CD4-positive, alpha-beta T cell treated with Interleukin-12 subunit alpha and Interleukin-12 subunit beta, for 1 hour (primary cell): ENCODE measurements around the gene FGA.

ENCODE experiments used
- DNase-seq: peaks from one replicate; pipeline ENCODE4 v3.0.0-alpha.2; 2020

FGA gene

GRCh38 chr4:154577324-154577723, 13.2 kb downstream of the FGA start:
- DNase-seq = no peak

DNA sequence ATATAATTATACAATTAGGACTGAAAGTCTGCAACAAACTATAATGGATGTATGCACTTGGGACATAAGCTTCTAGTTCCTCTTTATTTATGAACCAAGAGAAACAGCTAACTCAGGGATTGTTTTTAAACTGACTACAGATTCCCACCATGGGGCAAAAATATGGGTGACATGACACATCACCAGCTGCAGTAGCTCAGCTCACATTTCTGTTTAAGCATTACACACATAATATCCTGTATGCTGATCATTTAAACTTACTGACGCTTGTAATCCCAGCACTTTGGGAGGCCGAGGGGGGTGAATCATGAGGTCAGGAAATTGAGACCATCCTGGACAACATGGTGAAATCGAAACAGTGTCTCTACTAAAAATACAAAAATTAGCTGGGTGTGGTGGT, 16.2 kb downstream of the FGA start:
- DNase-seq = no peak

GRCh38 chr4:154573190-154573870, 17.2 kb downstream of the FGA start:
- DNase-seq = no peak

- DNase-seq = no peak
These were observed 21.0 kb downstream of the FGA start for GRCh38 chr4:154569584-154569983.

- no peak for DNase-seq
These were observed 21.5 kb downstream of the FGA start for GRCh38 chr4:154569028-154569427.

DNA sequence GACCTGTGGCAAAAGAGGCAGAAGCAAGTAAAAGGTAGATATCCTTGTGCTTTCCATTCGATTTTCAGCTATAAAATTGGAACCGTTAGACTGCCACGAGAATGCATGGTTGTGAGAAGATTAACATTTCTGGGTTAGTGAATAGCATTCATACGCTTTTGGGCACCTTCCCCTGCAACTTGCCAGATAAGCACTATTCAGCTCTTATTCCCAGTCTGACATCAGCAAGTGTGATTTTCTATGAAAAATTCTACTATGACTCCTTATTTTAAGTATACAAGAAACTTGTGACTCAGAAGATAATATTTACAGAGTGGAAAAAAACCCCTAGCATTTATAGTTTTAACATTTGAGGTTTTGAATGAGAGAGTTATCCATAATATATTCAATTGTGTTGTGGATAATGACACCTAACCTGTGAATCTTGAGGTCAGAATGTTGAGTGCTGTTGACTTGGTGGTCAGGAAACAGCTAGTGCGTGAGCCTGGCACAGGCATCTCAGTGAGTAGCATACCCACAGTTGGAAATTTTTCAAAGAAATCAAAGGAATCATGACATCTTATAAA, 23.8 kb downstream of the FGA start:
- DNase-seq = no peak

GRCh38 chr4:154565704-154566103, 24.8 kb downstream of the FGA start:
- DNase-seq = no peak

DNA sequence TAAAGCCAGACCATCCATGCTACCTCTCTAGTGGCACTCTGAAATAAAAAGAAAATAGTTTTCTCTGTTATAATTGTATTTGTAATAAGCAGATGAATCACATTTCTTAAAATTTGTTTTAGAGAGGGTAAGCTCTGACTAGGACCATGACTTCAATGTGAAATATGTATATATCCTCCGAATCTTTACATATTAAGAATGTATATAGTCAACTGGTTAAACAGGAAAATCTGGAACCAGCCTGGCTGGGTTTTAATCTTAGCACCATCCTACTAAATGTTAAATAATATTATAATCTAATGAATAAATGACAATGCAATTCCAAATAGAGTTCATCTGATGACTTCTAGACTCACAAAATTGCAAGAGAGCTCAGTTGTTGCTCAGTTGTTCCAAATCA, 26.2 kb downstream of the FGA start:
- no peak for DNase-seq

DNA sequence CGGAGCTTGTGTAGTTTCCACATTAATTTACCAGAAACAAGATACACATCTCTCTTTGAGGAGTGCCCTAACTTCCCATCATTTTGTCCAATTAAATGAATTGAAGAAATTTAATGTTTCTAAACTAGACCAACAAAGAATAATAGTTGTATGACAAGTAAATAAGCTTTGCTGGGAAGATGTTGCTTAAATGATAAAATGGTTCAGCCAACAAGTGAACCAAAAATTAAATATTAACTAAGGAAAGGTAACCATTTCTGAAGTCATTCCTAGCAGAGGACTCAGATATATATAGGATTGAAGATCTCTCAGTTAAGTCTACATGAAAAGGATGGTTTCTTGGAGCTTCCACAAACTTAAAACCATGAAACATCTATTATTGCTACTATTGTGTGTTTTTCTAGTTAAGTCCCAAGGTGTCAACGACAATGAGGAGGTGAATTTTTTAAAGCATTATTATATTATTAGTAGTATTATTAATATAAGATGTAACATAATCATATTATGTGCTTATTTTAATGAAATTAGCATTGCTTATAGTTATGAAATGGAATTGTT, 27.8 kb downstream of the FGA start, which contains the start of gene FGB:
Gene FGB (plus strand): TSS at position 315 of the 558 bp plus-strand sequence. CDS start 8 bp downstream, at position 323.
- no peak for DNase-seq

GRCh38 chr4:154560824-154561231, 29.7 kb downstream of the FGA start:
- DNase-seq = no peak

GRCh38 chr4:154560419-154560801, 30.1 kb downstream of the FGA start:
- no peak for DNase-seq

DNA sequence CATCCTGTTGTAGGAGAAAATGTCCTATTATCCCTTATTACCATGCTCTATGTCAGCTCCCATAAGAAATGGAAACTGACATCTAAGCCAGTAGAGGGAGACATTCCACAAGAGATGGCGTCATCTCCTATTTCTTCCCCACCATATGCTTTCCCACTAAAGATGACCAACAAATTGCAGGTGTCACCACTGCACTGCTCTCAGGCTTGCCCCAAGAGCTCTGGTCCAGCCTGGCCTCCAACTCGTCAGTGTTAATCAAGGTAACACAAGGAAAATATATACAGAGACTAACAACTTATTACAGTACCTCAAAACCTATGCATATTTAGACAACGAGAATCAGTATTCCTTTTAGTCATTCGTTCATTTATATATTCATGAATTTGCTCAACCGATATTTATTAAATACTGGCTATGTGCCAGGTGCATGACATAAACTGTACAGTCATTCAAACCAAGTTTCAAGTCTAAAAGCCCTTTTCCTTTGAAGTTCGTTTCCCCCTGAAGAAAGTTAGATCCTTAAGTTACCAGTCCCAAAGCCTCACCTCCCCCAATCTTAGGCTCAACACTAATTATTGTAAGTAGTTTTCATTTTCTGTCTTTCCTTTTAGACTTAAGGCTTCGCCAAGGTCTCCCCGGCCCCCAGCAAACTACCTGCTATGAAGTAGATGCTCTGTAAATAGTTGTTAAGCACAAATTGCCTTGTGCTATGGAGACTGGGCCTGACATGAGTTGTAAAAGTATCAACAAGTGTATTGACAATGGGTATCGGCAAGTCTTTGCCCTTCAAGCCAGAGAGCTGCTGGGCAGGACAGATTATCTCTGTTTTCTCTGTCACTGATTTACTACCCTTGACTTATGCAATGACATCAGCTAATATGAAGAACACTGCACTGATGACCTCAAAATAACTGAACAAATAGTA, 30.8 kb downstream of the FGA start:
- DNase-seq = peak; percentile 21

DNA sequence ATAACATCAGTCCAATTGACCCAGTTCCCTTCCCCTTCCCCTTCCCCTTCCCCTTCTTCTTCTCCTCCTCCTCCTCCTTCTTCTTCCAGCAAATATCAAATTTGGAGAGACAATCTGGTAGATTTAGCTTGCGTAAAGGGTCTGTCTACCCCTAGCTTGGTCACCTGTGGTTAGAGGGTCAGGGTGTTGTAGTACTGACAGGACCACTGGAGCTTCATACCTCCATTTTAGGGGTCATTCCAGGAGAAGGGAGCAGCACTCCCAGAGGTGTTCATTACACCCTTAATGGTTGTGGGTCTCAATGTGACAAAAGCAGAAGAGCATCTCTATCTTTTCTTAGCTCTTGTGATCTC, 31.4 kb downstream of the FGA start:
- no peak for DNase-seq

DNA sequence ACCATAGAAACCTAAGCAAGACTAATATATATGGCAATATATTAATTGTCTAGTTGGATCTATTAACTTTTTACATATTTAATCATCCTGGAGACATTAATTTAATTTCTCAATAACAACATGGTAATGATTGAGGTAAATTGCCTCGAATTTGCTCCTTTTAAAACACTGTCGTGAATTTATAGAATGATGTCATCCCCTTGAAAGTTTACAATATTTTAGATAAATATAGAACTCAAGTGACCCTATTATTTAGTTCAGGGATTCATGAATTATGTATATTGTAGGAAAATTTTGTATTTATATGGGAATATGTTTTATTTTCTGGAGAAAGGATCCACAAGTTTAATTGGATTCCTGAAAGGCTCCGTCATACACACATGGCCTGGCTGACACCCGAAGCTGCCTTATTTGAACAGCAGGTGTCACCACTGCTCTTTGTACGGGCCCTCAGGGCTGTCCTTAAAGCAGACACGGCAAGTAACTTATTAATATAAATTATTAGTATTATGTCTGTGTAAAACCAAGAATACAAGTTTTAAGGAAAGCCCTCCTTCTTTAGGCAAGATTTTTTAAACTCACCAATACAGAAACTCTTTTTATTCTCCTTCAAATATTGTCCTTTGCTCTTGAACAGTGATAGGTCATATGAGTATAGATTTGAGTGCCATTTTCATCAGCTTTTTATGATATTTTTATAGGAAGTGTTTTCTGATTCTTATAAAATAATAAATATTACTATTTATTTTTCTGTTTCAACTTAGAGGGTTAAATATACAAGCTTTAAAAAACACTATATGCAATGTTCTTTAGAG, 38.5 kb downstream of the FGA start:
- peak; percentile 81 for DNase-seq

DNA sequence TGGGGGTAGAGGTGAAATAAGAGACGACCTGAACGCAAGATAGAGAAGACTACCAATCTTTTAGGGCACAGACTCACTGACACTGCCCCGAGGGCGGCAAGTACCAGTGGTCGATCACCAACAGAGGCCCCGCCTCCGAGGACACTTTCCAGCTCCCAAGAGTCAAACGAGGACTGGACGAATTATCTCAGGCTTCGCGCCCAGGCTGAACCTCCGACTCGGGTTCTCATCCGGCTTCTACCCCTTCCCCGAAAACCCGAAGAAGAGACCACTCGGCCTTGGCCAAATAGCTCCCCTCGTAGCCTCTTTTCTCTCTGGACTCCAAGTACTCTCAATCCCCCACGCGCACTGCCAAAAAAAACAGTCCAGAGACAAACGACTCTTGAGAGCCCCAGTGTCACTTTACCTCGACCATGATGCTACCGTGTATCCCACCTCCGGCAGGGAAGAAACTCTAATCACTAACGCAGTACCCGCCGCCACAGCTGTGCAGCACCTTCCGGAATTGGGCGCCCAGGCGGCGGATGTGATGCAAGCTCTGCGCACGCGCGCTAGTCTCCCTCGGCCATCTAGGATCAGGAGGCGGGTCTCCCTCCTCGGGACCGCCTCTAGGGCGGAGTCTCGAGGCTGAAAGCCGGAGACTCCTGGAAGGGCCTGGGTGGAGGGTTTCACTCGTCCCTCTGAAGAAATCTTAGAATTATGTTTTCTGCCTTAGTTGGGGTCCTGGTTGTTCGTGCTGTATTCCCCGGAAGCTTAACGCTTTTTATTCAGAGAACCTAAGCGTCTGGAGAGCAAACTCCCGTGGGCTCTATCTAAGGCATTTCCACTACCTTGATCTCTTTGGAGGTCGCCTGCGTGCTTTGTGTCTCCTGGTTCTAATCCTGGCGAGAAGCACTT, 40.4 kb downstream of the FGA start, which contains the start of gene PLRG1:
Gene PLRG1 (minus strand): TSS at position 507 of the 897 bp plus-strand sequence. CDS start 92 bp downstream, at position 415.
- DNase-seq = peak; percentile 96

GRCh38 chr4:154545689-154546088, 44.9 kb downstream of the FGA start:
- no peak for DNase-seq

DNA sequence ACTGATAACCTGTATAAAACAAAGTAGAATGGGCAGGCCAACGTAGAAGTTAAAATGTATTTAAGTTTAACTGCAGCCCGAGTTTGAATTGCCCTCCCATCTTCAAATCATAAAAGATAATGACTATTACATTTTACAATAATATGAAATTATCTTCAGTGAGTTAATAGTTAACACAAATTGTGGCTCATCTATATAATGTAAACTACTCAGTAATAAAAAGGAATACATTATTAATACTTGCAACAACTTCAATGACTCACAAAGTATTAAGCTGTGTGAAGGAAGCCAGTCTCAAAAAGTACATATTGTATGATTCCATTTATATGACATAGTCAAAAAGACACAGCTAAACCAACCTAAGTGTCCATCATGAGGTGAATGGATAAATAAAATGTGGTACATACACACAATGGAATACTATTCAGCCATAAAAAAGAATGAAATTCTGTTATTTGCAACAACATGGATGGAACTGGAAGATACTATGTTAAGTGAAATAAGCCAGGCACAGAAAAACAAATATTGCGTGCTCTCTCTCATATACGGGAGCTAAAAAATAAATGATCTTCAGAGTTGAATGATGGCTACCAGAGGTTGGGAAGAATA, 48.2 kb downstream of the FGA start:
- no peak for DNase-seq
